A549 (cell line): ENCODE results near the gene MYNN. TPM values are rescaled to one million over a fixed set of nuclear protein-coding genes. Genes with fewer than 3 reads are reported as not detected.

ENCODE experiments used
- polyA plus RNA-seq, 4 experiments: library from polyadenylated mRNA; depleted of rRNA in 3 of 4; stranded (reverse); fragments of >200 nt; fragmentation: RNase III in 1 of 4; extraction: RNeasy Plus Mini Kit Qiagen cat#74134 plus additional on column Dnase treatment in 1 of 4; gene quantifications; 2 replicates in 3 of 4; 3 replicates in 1 of 4; pipeline ENCODE4 v1.2.3, GENCODE V29; 2011 to 2017

Gene MYNN
- polyA plus RNA-seq, 2 of the 4 experiments (the other 2 are of a cell fraction), result 12.0 to 31.6 TPM

Other genes with a start within 250 kb of the MYNN start
- 0.24 and 0.27 TPM in 2 replicates for gene MECOM, start 109.7 kb upstream of the MYNN start, polyA plus RNA-seq (2011; rRNA removed)
- gene MECOM, start 109.7 kb upstream of the MYNN start, polyA plus RNA-seq (2017; fragmentation: RNase III; extraction: RNeasy Plus Mini Kit Qiagen cat#74134 plus additional on column Dnase treatment), result not detected in 3 replicates
- gene TERC, start 8.3 kb upstream of the MYNN start, polyA plus RNA-seq (2011; rRNA removed), result 2.2 TPM in 1 of 2 replicates, not detected in the other
- gene TERC, start 8.3 kb upstream of the MYNN start, polyA plus RNA-seq (2017; fragmentation: RNase III; extraction: RNeasy Plus Mini Kit Qiagen cat#74134 plus additional on column Dnase treatment), result 0.25 TPM in 1 of 3 replicates, not detected in the others
- 1.8 and 2.3 TPM in 2 replicates for gene ACTRT3, start 3.8 kb upstream of the MYNN start, polyA plus RNA-seq (2011; rRNA removed)
- gene ACTRT3, start 3.8 kb upstream of the MYNN start, polyA plus RNA-seq (2017; fragmentation: RNase III; extraction: RNeasy Plus Mini Kit Qiagen cat#74134 plus additional on column Dnase treatment), result 2.8 to 4.4 TPM (median 3.3 TPM) in 3 replicates
- not detected in 2 replicates for gene LRRIQ4, start 39.5 kb downstream of the MYNN start, polyA plus RNA-seq (2011; rRNA removed)
- gene LRRIQ4, start 39.5 kb downstream of the MYNN start, polyA plus RNA-seq (2017; fragmentation: RNase III; extraction: RNeasy Plus Mini Kit Qiagen cat#74134 plus additional on column Dnase treatment), result not detected in 3 replicates
- not detected in 2 replicates for gene LRRC34, start 39.5 kb downstream of the MYNN start, polyA plus RNA-seq (2011; rRNA removed)
- not detected in 3 replicates for gene LRRC34, start 39.5 kb downstream of the MYNN start, polyA plus RNA-seq (2017; fragmentation: RNase III; extraction: RNeasy Plus Mini Kit Qiagen cat#74134 plus additional on column Dnase treatment)
- gene LRRC31, start 96.5 kb downstream of the MYNN start, polyA plus RNA-seq (2011; rRNA removed), result 0.27 and 0.37 TPM in 2 replicates
- 0.04 TPM in 2 of 3 replicates, not detected in the other for gene LRRC31, start 96.5 kb downstream of the MYNN start, polyA plus RNA-seq (2017; fragmentation: RNase III; extraction: RNeasy Plus Mini Kit Qiagen cat#74134 plus additional on column Dnase treatment)
- not detected in 2 replicates for gene SAMD7, start 138.2 kb downstream of the MYNN start, polyA plus RNA-seq (2011; rRNA removed)
- not detected in 3 replicates for gene SAMD7, start 138.2 kb downstream of the MYNN start, polyA plus RNA-seq (2017; fragmentation: RNase III; extraction: RNeasy Plus Mini Kit Qiagen cat#74134 plus additional on column Dnase treatment)
- 84.5 and 88.1 TPM in 2 replicates for gene SEC62, start 193.4 kb downstream of the MYNN start, polyA plus RNA-seq (2011; rRNA removed)
- gene SEC62, start 193.4 kb downstream of the MYNN start, polyA plus RNA-seq (2017; fragmentation: RNase III; extraction: RNeasy Plus Mini Kit Qiagen cat#74134 plus additional on column Dnase treatment), result 105 to 111 TPM (median 107 TPM) in 3 replicates